M059J (cell line): ENCODE measurements around the gene TPH1. TPM values are rescaled to one million over a fixed set of nuclear protein-coding genes. Genes with fewer than 3 reads are reported as not detected.
"Not testable (repeated sequence)": the region's sequence is repeated elsewhere in the genome, so short reads cannot be mapped to it uniquely, and the experiment has no call there.

Source experiments
- DNase-seq: peaks from one replicate; pipeline ENCODE4 v3.0.0-alpha.2; 2012; ENCODE audit warnings: low read depth
- total RNA-seq: library from RNA; depleted of rRNA; stranded (reverse); fragments of >200 nt; shearing (Covaris generic); gene quantifications from 2 replicates; pipeline ENCODE4 v1.2.3, GENCODE V29; 2014; rRNA removed

The TPH1 gene
- total RNA-seq, 1 experiment from 2014 or later: 0.64 TPM

DNA sequence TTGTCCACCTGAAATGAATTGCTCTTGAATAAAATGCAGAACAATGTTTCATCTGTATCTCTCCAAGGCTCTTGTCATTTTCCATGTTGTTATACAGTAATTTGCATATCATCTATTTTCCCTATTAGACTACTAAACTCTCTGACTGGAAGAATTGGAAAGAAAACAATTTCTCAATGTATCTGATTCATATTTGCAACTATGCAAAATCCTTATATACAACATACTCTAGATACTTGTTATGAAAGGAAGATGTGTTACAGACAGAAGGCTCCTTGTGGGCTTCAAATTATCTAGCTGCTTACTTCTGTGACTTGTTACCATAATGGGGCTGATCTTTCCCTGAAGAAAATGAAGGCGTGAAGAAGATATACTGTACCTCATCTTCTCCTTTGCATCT, 23.6 kb downstream of the TPH1 start:
- DNase-seq: no peak

DNA sequence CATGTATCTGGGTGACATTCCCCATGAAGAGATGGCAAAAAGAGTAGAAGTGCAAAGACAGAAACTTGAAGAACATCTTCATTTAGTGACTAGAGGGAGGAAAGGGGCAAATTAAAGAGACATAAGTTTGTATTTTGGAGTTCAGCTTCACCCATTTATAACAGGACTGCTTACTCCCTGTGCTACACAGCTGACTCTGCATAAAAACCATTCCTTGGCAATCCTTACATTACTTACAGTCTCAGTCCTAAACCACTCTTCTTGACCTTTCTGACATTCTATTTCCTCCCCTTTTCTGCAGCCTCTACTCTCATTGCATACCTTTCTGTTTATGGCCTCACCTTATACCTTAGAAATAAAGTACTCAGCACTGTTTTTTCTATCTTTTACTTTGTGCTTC, 26.4 kb downstream of the TPH1 start:
- DNase-seq: no peak

DNA sequence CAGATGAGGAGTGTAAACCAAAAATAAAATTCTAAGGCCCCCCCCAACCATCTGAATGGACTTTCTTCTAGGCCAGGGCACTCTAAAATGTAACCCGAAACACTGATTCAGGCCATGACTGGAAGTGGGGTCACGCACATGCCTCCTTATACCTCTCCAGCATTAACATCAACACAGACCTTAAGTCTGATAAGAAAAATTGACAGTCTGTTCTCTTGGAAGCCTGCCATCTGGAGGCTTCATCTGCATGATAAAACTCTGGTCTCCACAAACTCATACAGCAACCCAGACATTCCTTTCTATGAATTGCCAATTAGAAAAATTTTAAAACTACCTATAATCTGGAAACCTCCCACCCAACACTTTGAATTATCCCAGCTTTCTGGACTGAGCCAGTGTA, 29.3 kb downstream of the TPH1 start:
- DNase-seq: no peak

DNA sequence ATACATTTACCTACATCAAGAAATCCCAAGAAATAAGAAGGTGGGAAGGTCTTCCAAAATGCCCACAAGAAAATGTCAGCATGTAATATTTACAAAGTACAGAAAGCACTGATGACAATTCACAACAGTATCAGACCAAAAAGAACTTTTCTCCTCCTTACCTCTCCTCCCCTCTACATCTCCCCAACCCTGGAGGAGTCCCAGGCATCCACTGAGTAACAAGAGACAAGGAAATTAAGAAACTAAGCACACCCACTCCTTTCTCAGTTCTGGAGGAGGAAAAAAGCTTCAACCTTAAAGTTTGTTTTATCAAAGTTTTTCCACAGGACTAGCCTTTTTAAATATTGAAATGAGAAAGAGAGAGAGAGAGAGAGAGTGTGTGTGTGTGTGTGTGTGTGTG, 31.2 kb downstream of the TPH1 start:
- DNase-seq: no peak

DNA sequence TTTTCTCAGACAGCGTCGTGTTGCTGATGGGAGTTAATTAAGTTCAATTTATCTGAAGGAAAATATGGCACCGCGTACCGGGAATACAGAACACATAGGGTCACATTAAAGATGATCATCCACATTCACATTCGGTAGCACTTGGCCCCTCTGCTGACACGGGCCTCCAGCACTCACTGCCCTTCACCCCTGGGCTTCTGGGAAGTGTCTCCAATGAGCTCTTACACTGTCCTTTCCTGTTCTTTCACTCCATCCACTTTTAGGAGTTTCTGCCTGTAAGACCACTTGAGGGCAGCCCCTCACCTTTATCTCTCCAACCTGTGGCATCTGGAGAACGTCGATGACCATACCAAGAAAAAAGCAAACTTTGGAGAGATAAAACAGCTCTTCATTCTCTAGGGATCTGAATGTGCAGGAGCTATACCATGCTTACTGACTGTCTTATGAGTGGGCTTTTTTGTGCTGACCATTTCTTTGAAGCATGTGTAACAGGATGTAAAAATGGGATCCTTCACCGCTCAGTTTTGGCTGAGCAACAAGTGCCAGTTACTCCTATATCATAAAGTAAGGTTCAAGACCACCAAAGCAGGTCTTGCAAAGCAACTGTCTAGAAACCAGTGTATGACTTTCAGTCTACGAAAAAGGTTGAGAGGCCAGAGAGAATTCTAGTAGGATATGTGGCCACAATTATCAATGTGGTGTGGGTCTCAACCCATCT, 32.1 kb downstream of the TPH1 start:
- DNase-seq: peak; percentile 18

DNA sequence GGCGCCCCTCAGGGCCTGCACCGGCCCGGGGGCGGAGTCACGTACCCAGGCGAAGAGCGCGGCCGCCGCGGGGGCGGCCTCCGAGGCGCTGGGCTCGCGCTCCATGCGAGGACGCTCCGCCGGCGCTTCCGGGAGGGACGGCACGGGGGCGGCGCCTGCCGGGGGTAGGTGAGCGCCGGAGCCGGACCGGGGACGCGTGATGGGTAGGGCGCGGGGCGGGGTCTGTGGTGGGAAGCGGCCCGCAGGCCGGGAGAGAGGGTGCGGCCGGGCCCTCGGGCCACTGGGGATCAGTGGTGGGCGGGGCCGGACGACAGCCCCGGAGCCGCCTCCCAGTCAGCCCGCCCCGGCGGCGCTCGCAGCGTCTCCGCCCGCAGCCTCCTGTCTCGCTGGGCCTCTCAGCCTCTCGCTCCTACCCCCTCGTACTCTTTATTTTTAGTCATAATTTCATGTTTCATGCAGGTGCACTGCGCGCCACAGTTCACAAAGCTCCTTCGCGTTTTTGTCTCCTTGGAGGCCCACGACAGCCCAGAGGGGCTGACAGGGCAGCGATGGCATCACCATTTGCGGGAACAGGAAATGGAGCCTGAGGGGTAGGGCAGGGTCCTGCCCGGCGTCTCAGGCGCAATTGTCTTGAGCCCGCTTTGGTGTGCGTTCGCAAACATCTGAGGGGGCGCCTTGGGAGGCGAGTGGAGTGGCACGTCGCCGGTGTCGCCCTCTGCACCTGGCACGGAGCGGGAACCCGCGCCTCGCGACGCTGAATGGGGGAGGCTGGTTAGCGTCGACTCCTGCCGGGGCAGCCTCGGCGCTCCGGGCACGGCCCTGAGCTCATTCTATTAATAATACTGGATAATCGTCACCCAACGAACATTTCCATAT, 32.9 kb downstream of the TPH1 start, which contains the start of gene SERGEF:
TSS of gene SERGEF (minus strand) at position 142 of the 876 bp plus-strand sequence. CDS start at position 105, 37 bp downstream.
- DNase-seq: peak; percentile 89

DNA sequence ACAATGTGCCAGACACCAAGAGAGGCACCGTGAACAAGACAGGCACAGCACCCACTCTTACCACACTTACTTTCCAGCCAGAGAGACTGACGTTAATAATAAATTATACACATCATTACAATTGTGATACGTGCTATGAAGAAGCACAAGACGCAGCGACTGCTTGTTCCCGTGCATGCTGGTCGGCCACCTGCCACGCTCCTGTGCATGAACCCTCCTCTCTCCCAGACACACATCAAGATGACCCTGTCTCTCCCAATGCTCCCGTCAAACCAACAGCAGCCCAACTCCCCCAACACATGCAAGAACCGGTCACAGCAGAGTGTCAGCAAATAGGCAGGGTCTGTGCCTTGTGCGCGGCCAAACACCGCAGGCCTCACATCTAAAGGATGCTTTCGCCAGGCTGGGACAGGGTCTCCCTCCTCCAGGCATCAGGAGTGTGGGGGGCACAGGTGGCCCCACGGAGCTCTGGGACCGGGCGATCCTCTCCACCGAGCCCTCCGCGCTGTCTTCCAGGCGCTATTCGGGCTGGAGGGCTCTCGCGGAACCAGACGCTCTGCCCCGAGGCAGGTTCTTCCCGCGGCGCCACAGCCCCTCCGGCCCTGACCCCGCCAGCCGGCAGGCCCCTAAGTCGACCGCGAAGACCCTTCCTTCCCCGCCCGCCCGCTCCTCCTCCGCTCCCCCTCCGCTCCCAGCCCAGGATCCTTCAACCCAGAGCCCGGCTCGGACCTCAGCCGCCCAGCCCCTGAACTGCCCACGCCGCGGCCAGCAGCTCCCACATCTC, 33.8 kb downstream of the TPH1 start:
- DNase-seq: peak; percentile 31

DNA sequence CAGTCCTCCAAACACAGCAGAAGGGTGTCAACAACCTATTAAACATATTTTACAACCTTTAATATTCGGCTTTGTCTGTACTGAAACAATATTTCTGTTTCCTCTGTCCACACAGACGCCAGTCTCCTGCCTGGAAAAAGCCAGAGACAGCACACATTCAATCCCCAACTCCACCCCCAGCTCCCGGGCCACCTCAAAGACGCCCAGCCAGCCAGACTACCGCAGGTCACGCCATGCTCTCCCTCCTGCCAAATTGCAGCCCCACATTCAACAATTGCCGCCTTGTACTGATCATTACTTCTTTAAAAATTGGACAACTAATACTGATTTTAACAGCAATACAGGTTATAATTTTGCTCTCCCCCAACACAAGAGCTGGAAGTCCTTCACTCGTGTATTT, 34.4 kb downstream of the TPH1 start:
- DNase-seq: no peak

DNA sequence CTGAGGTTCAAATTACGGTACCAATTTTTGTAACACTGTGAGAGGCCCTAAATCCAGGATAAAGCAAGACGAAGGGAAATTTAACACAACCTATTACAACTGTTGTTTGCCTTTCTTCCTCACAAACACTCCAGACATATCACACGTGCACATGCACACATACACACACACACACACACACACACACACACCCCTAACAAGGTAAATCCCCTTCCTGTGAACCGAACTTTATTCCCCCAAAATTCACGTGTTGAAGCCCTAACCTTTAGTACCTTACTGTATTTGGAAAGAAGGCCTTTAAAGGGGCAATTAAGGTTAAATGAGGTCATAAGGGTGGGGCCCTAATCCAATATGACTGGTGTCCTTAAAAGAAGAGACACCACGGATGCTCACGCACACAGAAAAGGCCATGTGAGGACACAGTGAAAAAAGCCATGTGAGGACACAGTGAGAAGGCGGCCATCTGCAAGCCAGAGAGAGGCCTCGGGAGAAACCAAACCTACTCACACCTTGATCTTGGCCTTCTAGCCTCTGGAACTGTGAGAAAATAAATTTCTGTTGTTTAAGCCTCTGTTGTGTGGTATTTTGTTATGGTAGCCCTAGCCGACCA, 35.0 kb downstream of the TPH1 start:
- no peak for DNase-seq

DNA sequence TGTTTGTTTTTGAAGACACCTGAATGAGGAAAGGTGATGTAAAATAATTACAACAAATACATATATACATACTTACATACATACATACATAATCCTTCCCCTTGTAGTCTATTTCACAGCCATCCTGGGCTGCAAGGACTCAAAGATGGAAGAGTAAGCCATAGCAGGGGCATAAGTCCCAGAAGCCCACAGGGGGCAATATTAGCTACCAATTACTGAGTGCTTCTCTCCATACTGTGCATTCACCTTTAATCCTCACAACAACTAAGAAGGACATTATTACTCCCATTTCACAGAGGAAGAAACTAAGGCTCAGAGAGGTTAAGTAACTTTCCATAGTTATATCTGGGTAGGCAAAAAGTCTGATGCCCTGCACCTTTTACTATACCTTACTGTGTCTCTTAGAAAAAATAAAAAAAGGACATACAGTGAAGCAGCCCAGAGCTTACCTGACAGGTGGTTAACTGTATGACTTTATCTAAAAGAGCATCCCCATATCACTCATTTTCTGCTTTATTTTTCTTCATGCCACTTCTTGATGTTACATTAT, 35.9 kb downstream of the TPH1 start:
- no peak for DNase-seq

DNA sequence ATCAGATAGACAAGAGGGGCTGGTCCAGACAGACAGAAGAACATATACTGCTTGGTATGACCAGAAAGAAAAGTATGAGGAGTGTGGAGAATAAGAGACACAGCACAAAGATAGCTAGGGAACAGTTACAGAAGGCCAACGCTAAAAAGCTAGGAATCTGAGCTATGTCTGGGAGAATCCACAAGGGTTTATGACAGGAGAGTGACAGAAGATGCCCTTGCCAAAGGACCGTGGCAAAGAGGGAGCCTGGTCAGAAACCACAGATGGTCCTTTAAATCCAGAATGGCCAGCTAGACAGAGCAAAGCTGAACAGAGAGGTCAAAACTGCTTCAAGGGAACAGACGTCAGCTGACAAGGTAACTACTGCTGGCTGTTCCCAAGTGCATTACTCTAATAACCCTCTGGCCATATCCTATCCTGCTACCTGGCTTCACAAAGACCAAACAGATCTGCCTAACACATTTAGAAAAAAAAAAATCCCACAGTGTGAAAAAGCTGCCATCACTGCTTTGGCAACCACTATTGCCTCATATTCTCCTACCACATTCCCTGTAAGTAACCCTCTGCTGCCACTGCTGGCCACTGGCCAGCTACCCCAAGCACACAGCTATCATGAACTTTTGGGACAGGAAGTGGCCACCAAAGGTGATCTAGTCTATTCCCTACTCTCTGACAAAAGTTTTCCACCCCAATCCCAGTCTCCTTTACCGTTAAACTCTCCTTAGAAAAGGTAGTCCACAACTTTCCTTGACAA, 40.5 kb downstream of the TPH1 start:
- DNase-seq: peak; percentile 43

DNA sequence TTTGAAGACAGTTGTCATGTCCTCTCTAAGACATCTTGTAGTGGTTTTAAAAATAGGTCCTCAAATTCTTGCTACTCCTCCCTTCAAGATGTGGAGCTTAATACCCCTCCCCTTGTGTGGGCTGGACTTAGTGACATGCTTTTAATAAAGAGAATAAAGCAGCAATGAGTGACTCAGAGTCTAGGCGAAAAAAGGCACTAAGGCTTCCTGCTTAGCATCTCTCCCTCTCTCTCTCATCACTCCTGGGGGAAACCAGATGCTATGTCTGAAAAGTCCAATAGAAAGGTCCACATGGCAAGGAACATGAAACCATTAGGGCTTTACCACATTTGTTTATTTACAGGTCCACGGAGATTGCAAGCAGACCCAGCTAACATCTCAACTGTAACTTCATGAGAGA, 44.9 kb downstream of the TPH1 start:
- DNase-seq: no peak

DNA sequence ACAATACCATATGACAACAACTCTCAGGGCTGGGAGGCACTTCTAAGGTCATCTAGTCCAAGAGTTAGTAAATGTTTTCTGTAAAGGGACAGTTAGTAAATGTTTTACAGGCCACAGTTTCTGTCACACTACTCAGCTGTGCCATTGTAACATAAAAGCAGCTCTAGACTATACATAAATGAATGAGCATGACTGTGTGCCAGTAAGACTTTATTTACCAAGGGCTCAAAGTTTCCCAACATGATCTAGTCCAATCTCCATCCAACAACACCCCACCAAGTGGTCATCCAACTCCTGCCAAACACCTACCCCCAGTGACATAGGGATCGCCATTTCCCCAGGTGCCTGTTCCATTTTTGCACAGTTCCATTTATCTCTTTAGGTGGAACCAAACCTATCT, 45.3 kb downstream of the TPH1 start:
- no peak for DNase-seq

DNA sequence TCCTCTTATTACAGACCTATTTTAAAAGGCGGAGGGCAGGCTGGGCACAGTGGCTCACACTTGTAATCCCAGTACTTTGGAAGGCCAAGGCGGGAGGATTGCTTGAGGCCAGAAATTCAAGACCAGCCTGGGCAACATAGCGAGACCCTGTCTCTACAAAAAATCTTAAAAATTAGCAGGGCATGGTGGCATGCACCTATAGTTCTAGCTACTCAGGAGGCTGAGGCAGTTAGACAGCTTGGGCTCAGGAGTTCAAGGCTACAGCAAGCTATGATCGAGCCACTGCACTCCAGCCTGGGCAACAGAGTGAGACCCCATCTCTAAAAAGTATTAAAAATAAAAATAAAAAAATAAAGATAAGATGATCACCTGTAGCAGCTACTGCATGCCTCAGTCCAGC, 45.9 kb downstream of the TPH1 start:
- DNase-seq: not testable (repeated sequence)

Other genes with a start within 250 kb of the TPH1 start
- 28.5 and 32.2 TPM in 2 replicates for gene SERGEF, start 33.2 kb downstream of the TPH1 start, total RNA-seq
- 23.7 and 35.6 TPM in 2 replicates for gene SAAL1, start 59.8 kb upstream of the TPH1 start, total RNA-seq
- not detected in 2 replicates for gene MRGPRX3, start 86.3 kb upstream of the TPH1 start, total RNA-seq
- not detected in 2 replicates for gene MRGPRX4, start 126.6 kb upstream of the TPH1 start, total RNA-seq
- gene SAA4, start 190.5 kb upstream of the TPH1 start, total RNA-seq: not detected in 2 replicates
- 0.47 and 3.3 TPM in 2 replicates for gene SAA2, start 202.4 kb upstream of the TPH1 start, total RNA-seq
- 0.57 and 3.0 TPM in 2 replicates for gene SAA1, start 220.0 kb upstream of the TPH1 start, total RNA-seq